Keratinocyte (primary cell): ENCODE data around the gene IL22RA1. TPM values are rescaled to one million over a fixed set of nuclear protein-coding genes. Genes with fewer than 3 reads are reported as not detected.

Experiments
- DNase-seq: peaks from one replicate; pipeline ENCODE4 v3.0.0-alpha.2; 2011; ENCODE audit warnings: low read depth, missing footprints, low spot score
- FAIRE-seq: peaks from 2 replicates; lab custom pipeline; 2011; peaks lifted over from hg19 to GRCh38; lab: Jason Lieb, UNC
- H2AFZ ChIP-seq: 2 replicates; pipeline ENCODE4 v1.6.0; 2012; ENCODE audit warnings: low read length, control low read depth, inconsistent platforms; ENCODE audit not compliant: control insufficient read depth
- H3K27ac ChIP-seq: 2 replicates; pipeline ENCODE4 v1.5.1; 2011; ENCODE audit warnings: low read length; ENCODE audit not compliant: control insufficient read depth, insufficient read depth
- H3K27me3 ChIP-seq: 3 replicates; pipeline ENCODE4 v1.6.0; 2011; ENCODE audit warnings: low read length; ENCODE audit not compliant: control insufficient read depth, insufficient read depth; ENCODE audit errors: extremely low read depth
- H3K36me3 ChIP-seq, 2 experiments: 2 replicates in 1 of 2; 3 replicates in 1 of 2; pipeline ENCODE4 v1.5.1; 2011; ENCODE audit warnings: low read length in 2 of 2, mild to moderate bottlenecking in 1 of 2; ENCODE audit not compliant: control insufficient read depth in 2 of 2, insufficient read depth in 2 of 2; ENCODE audit errors: extremely low read depth in 1 of 2
- H3K4me1 ChIP-seq: 3 replicates; pipeline ENCODE4 v1.5.1; 2011; ENCODE audit warnings: low read length; ENCODE audit not compliant: control insufficient read depth, insufficient read depth; ENCODE audit errors: extremely low read depth
- H3K4me2 ChIP-seq: 3 replicates; pipeline ENCODE4 v1.6.0; 2011; ENCODE audit warnings: low read depth, low read length; ENCODE audit not compliant: control insufficient read depth, insufficient read depth; ENCODE audit errors: extremely low read depth
- H3K4me3 ChIP-seq, 3 experiments: fragments of 200-600 bp in 1 of 3; sonication (generic) in 1 of 3; 2 replicates in 2 of 3; 3 replicates in 1 of 3; pipeline ENCODE4 v1.5.1; 2011 to 2016; ENCODE audit warnings: low read length in 3 of 3, mild to moderate bottlenecking in 3 of 3, control low read depth in 2 of 3, inconsistent platforms in 1 of 3, low read depth in 1 of 3, mixed read lengths in 1 of 3, mixed run types in 1 of 3, moderate library complexity in 1 of 3; ENCODE audit not compliant: control insufficient read depth in 2 of 3, insufficient read depth in 2 of 3; ENCODE audit errors: extremely low read depth in 1 of 3
- H3K79me2 ChIP-seq: 2 replicates; pipeline ENCODE4 v1.6.0; 2012; ENCODE audit warnings: low read length; ENCODE audit not compliant: control insufficient read depth, insufficient read depth
- H3K9ac ChIP-seq: 3 replicates; pipeline ENCODE4 v1.6.0; 2011; ENCODE audit warnings: low read length; ENCODE audit not compliant: control insufficient read depth, insufficient read depth; ENCODE audit errors: extremely low read depth
- H3K9me1 ChIP-seq: 3 replicates; pipeline ENCODE4 v1.6.0; 2011; ENCODE audit warnings: low read length; ENCODE audit not compliant: control insufficient read depth, insufficient read depth; ENCODE audit errors: extremely low read depth
- H3K9me3 ChIP-seq: 2 replicates; pipeline ENCODE4 v1.5.1; 2012; ENCODE audit warnings: low read depth, low read length; ENCODE audit not compliant: control insufficient read depth
- H4K20me1 ChIP-seq: 3 replicates; pipeline ENCODE4 v1.6.0; 2011; ENCODE audit warnings: low read length; ENCODE audit not compliant: control insufficient read depth, insufficient read depth; ENCODE audit errors: extremely low read depth
- EZH2 ChIP-seq: IDR thresholded peaks from one replicate; pipeline ENCODE4 v1.6.1; 2012; ENCODE audit warnings: inconsistent platforms, mild to moderate bottlenecking, low read length, moderate library complexity
- dilution Hi-C: fragments of 300-500 bp; cut with MboI; formaldehyde crosslinking; loops from one replicate; pipeline ENCODE4 v1.7.0; 2020; ENCODE audit warnings: low sequenced_read_pairs; ENCODE audit not compliant: extremely low pct_ligation_motif_present
- polyA plus RNA-seq, 5 experiments: library from polyadenylated mRNA; depleted of rRNA in 3 of 5; stranded (reverse) in 3 of 5; stranded (forward) in 1 of 5; unstranded in 1 of 5; fragments of >200 nt; gene quantifications; 1 replicate in 1 of 5; 2 replicates in 3 of 5; 3 replicates in 1 of 5; pipeline versions ENCODE4 v1.2.1 to v1.2.3, GENCODE V29; 2011 to 2012; ENCODE audit warnings: missing spikeins in 2 of 5, low read depth in 1 of 5, low replicate concordance in 1 of 5
- TF ChIP-seq, protein P1 (sequence below), 3 experiments: IDR thresholded peaks in 1 of 3; conservative IDR thresholded peaks in 1 of 3; optimal IDR thresholded peaks in 1 of 3; 2 replicates in 2 of 3; 3 replicates in 1 of 3; pipeline versions ENCODE3 to v1.5.1; 2011; ENCODE audit warnings: low read length in 3 of 3, mild to moderate bottlenecking in 3 of 3, moderate library complexity in 2 of 3, control low read depth in 1 of 3, inconsistent platforms in 1 of 3; ENCODE audit not compliant: insufficient read depth in 2 of 3; ENCODE audit errors: extremely low read depth in 1 of 3

Gene IL22RA1
- polyA plus RNA-seq, 1 donor (not counting 4 experiments of a cell fraction or from before 2014, with no cell fraction given), result 1.7 TPM

DNA sequence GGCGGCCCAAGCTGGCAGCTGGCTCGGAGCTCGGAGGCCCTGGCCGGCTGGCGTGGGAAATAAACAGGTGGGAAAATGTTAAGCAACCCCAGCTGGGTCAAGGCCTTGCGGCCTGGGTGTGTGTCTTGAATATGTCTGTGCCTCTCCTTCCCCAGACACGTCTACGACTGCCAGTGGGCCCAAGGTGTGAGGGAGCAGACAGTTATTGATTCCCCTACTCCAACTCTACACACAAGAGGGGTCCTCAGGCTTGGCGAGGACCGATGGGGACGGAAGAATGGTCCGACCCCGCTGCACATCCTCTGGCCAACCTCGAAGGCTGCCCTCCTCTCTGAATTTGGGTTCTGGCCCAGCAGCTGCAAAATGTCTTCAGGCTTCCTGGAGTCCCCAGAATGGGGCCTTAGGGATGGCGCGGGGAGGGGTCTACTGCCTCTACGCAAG is 2.2 kb downstream of the IL22RA1 start:
- Histone ChIP-seq H3K79me2 (no peaks in the 10 kb centered on the region), H2AFZ (no peak overlapping the region), H4K20me1 (no peaks in the 10 kb centered on the region), H3K9me3 (no peaks in the 10 kb centered on the region), H3K9me1 (no peaks in the 10 kb centered on the region), H3K36me3 (no peaks in the 10 kb centered on the region), H3K27ac (no peak overlapping the region), H3K27me3 (no peaks in the 10 kb centered on the region), H3K4me3 (no peak overlapping the region), H3K4me1 (peaks cover 18% of the 10 kb centered on the region), H3K4me2 (no peak overlapping the region), H3K9ac (no peak overlapping the region)
- dilution Hi-C loops, result no loop called here
- DNase-seq, result no peak
- FAIRE-seq, result no peak
- TF ChIP-seq, protein P1, sequence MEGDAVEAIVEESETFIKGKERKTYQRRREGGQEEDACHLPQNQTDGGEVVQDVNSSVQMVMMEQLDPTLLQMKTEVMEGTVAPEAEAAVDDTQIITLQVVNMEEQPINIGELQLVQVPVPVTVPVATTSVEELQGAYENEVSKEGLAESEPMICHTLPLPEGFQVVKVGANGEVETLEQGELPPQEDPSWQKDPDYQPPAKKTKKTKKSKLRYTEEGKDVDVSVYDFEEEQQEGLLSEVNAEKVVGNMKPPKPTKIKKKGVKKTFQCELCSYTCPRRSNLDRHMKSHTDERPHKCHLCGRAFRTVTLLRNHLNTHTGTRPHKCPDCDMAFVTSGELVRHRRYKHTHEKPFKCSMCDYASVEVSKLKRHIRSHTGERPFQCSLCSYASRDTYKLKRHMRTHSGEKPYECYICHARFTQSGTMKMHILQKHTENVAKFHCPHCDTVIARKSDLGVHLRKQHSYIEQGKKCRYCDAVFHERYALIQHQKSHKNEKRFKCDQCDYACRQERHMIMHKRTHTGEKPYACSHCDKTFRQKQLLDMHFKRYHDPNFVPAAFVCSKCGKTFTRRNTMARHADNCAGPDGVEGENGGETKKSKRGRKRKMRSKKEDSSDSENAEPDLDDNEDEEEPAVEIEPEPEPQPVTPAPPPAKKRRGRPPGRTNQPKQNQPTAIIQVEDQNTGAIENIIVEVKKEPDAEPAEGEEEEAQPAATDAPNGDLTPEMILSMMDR (optimal IDR thresholded peaks at IDR 0.05 in 1 of 3, IDR thresholded peaks at IDR 0.05 in 1 of 3, conservative IDR thresholded peaks at IDR 0.05 in 1 of 3; ENCODE audit: extremely low read depth in 1 of 3, insufficient read depth in 2 of 3, low read length in 3 of 3), result no peak
- no peak for TF ChIP-seq EZH2

DNA sequence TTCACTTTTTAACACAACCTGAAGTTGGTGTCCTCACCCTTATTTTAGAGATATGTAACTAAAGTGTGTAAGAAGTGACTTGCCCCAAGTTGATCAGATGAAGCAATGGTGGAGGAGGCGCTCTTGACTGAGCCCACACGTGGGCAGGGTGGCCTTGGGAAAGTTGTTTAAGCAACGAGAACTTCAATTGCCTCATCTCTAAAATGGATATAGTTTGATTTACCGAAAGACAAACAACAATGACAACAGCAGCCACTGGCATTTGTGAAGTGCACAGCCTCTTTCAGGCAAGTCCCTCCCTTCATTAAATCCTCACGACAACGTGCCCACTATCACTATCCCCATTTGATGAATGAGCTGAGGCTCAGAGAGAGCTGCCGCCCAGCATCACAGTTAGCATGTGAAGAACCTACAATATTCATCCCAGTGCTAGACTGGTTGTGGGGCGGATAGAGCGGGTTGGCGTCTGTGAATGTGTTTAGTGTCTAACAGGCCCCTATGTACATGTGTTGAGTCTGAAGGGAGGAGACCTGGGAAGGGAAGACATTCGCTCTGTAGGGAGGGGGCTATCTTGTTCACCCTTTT is 3.0 kb downstream of the IL22RA1 start:
- Histone ChIP-seq H3K4me3 (no peak overlapping the region), H3K9me1 (no peaks in the 10 kb centered on the region), H4K20me1 (no peaks in the 10 kb centered on the region), H3K4me2 (no peak overlapping the region), H2AFZ (no peak overlapping the region), H3K9ac (no peak overlapping the region), H3K9me3 (no peaks in the 10 kb centered on the region), H3K36me3 (no peaks in the 10 kb centered on the region), H3K27me3 (no peaks in the 10 kb centered on the region), H3K79me2 (no peaks in the 10 kb centered on the region), H3K27ac (no peak overlapping the region), H3K4me1 (peaks cover 18% of the 10 kb centered on the region)
- TF ChIP-seq, protein P1 (optimal IDR thresholded peaks at IDR 0.05 in 1 of 3, IDR thresholded peaks at IDR 0.05 in 1 of 3, conservative IDR thresholded peaks at IDR 0.05 in 1 of 3; ENCODE audit: extremely low read depth in 1 of 3, insufficient read depth in 2 of 3, low read length in 3 of 3), result no peak
- TF ChIP-seq EZH2, result no peak
- DNase-seq (no peak), FAIRE-seq (no peak)
- dilution Hi-C loops, result no loop called here
